Spinal cord (tissue), 10 donors: ENCODE measurements around the gene MRNIP. TPM values are rescaled to one million over a fixed set of nuclear protein-coding genes. Genes with fewer than 3 reads are reported as not detected.
"Not testable (repeated sequence)": the region's sequence is repeated elsewhere in the genome, so short reads cannot be mapped to it uniquely, and the experiment has no call there.

Source experiments
- DNase-seq, 6 donors: peaks; one replicate each; pipeline versions ENCODE4 v3.0.0 to v3.0.0-alpha.2; 2013 to 2015; ENCODE audit warnings: low spot score in 6 of 6, low read depth in 4 of 6
- H3K27ac ChIP-seq: one replicate; pipeline ENCODE4 v1.5.1; 2013; ENCODE audit warnings: low read depth, low read length, control low read depth
- H3K27me3 ChIP-seq: one replicate; pipeline ENCODE4 v1.6.1; 2013; ENCODE audit warnings: low read length; ENCODE audit not compliant: control insufficient read depth, insufficient read depth
- H3K36me3 ChIP-seq: one replicate; pipeline ENCODE4 v1.6.1; 2013; ENCODE audit warnings: low read length; ENCODE audit not compliant: control insufficient read depth, insufficient read depth
- H3K4me1 ChIP-seq: one replicate; pipeline ENCODE4 v1.6.1; 2013; ENCODE audit warnings: low read length; ENCODE audit not compliant: control insufficient read depth, insufficient read depth
- H3K4me3 ChIP-seq: one replicate; pipeline ENCODE4 v1.5.1; 2013; ENCODE audit warnings: low read depth, low read length, control low read depth
- H3K9me3 ChIP-seq: one replicate; pipeline ENCODE4 v1.6.1; 2013; ENCODE audit warnings: low read length; ENCODE audit not compliant: control insufficient read depth, insufficient read depth
- WGBS: methylation state at CpG from one replicate; pipeline ENCODE4 v1.1.5; 2013; ENCODE audit warnings: missing lambda C conversion rate; ENCODE audit not compliant: insufficient coverage; 5-methylcytosine and 5-hydroxymethylcytosine counted together
- polyA plus RNA-seq, 2 donors: library from polyadenylated mRNA; unstranded; fragments of 120-200 nt; gene quantifications; one replicate each; pipeline ENCODE4 v1.2.1, GENCODE V29; 2013; ENCODE audit not compliant: insufficient read length in 2 of 2
- total RNA-seq, 2 donors: library from RNA; depleted of rRNA in 1 of 2; stranded (reverse); fragments of 120-200 nt in 1 of 2; fragments of >200 nt in 1 of 2; gene quantifications; one replicate each; pipeline versions ENCODE4 v1.2.3 to v1.2.4, GENCODE V29; 2013 to 2014
- donor health status: healthy.

MRNIP gene
- total and polyA plus RNA-seq, 4 donors, result 26.3 to 53.9 (median 42.3) TPM

DNA sequence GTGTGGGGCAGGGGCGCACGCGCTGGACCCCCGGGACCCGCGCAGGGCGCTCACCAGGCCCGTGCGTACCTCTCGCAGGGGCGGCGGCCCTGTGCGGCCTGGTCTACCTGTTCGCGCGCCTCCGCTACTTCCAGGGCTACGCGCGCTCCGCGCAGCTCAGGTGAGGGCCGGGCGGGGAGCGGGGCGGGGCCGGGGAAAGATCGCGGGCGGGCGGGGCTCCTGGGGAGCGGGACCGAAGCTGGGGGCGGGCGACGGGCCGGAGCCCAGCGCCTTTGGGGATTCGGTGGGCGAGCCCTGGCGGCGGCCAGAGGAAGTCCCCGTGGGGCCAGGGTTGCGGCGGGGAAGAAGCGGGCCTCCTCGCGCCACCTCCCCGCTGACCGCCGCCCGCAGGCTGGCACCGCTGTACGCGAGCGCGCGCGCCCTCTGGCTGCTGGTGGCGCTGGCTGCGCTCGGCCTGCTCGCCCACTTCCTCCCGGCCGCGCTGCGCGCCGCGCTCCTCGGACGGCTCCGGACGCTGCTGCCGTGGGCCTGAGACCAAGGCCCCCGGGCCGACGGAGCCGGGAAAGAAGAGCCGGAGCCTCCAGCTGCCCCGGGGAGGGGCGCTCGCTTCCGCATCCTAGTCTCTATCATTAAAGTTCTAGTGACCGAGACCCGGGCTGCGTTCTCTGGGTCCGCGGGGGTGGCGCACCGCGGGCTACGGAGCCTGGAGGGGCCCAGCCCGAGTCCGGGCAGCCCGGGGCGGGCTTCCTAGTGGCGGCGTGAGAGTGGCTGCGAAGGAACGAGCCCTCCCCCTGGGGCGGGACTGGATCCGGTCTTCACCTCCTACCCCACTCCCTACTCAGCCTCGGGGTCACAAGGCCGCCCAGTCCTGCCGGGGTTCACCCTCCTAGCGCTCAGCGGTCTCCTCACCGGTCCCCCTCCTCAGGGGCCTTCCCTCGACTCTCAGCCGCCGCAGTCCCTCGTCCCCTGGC, 62.5 kb downstream of the MRNIP start:
- under 1% methylated on average over 113 of the region's 113 CpGs for WGBS
- Histone ChIP-seq H3K27ac (no peak overlapping the region), H3K36me3 (peaks cover 69% of the 10 kb centered on the region)

DNA sequence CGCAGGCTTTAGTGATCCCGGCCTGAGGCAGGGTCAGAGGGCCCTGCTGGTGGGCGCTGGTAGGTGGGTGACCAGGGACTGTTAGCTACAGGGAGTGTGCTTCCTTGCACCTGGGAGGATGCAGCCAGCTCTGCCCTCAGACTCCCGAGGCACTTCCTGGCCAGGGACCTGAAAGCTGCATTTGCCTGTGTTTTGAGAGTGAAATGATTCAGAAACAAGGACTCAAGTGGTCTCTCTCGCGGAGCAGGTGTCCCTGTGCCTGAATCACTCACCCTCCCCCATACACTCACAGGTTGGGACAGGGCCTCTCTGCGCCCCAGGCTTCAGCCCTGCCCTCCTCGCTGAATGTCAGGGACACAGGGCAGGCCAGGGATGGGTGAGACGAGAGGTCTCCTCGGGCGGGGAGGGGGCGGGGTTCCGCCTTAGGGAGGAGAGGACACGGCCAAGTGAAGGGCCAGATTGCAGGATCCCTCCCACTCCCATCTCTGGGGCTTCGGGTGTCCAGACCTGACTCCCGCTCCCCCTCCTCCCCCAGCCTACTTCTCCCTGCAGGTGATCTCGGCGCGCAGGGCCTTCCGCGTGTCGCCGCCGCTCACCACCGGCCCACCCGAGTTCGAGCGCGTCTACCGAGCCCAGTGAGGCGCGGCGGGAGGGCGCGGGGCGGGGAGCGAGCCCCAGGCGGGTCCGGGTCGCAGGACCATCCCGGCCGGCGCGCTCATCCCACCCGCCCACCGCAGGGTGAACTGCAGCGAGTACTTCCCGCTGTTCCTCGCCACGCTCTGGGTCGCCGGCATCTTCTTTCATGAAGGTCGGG, 63.4 kb downstream of the MRNIP start:
- H3K4me3 ChIP-seq, result peak overlapping the region; percentile 18
- no peaks in the 10 kb centered on the region for H3K9me3 ChIP-seq
- 4% methylated on average over 45 of the region's 53 CpGs for WGBS
- H3K27me3 ChIP-seq, result no peaks in the 10 kb centered on the region
- H3K4me1 ChIP-seq, result peaks cover 39% of the 10 kb centered on the region
- no peak overlapping the region for H3K27ac ChIP-seq
- DNase-seq, result peak in 1 of 6 donors; percentile 37
- peaks cover 60% of the 10 kb centered on the region for H3K36me3 ChIP-seq

More for the DNA sequence above, 62.5 kb downstream of the MRNIP start:
- H3K4me3 ChIP-seq, result peak overlapping the region; percentile 36
- H3K4me1 ChIP-seq, result peaks cover 39% of the 10 kb centered on the region
- H3K9me3 ChIP-seq, result no peaks in the 10 kb centered on the region
- DNase-seq, result peak in 4 of 6 donors; percentile 56 to 91 (median 78)
- H3K27me3 ChIP-seq, result no peaks in the 10 kb centered on the region

DNA sequence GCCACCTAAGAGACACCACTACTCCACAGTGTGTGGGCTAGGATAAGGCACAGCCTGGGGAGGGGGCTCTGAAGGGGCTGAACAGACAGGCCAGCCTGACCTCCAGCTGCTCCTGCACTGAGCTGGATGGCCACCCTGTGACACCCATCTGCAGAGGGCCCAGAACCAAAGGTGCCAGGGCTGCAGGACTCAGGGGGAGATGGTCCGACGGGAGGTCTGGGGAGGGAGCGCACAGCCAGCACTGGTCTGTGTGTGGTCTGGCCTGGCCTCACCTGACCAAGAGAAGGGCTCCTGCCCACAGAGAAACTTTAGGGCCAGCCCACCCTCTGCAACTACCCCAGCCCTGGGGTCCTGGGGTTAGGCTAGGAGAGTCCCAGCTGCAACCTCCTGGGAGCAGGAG, 64.0 kb downstream of the MRNIP start:
- H3K4me1 ChIP-seq, result peaks cover 39% of the 10 kb centered on the region
- H3K36me3 ChIP-seq, result peaks cover 53% of the 10 kb centered on the region
- no peaks in the 10 kb centered on the region for H3K9me3 ChIP-seq
- no peak overlapping the region for H3K27ac ChIP-seq
- no peaks in the 10 kb centered on the region for H3K27me3 ChIP-seq
- DNase-seq, result no peak
- H3K4me3 ChIP-seq, result no peak overlapping the region
- WGBS, result 83% methylated on average over 2 of the region's 3 CpGs

DNA sequence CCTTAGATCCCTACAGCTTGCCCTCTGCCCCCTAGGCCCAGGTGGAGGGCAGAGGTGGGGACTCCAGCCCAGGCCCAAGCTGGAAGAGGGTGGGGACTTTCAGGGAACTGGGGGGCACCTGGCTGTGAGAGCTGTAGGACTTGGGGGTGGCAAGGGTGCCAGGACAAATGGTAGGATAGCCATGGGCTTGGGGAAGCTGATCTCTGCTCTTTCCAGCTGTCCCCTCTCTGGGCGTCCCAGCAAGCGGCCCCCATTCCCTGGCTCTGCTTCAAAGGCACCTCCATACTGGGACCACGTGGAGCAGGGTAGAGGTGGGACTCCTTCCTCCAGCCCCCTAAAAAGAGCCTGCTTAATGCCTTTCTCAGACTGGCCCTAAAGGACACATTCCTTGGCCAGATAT, 64.4 kb downstream of the MRNIP start:
- no peaks in the 10 kb centered on the region for H3K27me3 ChIP-seq
- H3K36me3 ChIP-seq, result peaks cover 49% of the 10 kb centered on the region
- 83% methylated on average over 2 of the region's 3 CpGs for WGBS
- no peak for DNase-seq
- no peaks in the 10 kb centered on the region for H3K9me3 ChIP-seq
- H3K4me1 ChIP-seq, result peaks cover 39% of the 10 kb centered on the region
- H3K4me3 ChIP-seq, result no peak overlapping the region
- no peak overlapping the region for H3K27ac ChIP-seq

DNA sequence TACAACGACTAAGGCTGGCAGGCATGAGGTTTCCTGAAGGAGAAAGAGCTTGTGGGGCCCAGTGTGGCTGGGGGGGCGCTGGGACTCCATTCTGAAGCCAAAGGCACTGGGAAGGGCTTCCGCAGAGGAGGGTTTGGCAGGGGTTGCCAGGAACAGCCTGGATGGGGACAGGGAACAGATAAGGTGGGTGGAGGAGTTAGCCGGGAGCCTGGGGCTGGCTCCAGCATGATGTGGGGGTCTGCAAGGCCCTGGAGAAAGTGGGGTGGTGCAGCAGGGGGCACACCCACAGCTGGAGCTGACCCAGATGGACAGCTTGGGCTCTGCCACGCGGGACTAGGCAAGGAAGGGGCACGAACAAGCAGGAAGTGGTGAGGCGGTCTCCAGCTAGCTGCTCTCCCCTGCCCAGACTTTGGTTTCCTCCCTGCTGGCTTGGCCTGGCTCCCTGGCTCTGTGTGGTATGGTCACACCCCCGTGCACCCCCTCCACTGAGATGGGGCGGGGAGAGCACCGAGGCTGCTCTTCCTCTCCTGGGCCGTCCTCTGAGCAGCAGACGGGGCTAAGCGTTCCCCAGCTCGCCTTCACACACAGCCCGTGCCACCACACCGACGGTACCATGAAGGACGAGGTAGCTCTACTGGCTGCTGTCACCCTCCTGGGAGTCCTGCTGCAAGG, 65.0 kb downstream of the MRNIP start, which contains the start of gene LTC4S:
Gene LTC4S (plus strand): TSS at position 519 of the 672 bp plus-strand sequence. CDS start 95 bp downstream, at position 614.
- DNase-seq, result no peak
- Histone ChIP-seq H3K4me3 (no peak within 1 kb of the TSS), H3K36me3 (peaks cover 43% of the 10 kb centered on the region), H3K9me3 (no peaks in the 10 kb centered on the region), H3K27me3 (no peaks in the 10 kb centered on the region), H3K4me1 (peaks cover 39% of the 10 kb centered on the region), H3K27ac (peak within 1 kb of the TSS; percentile 25)
- WGBS, result 44% methylated on average over 11 of the region's 19 CpGs

DNA sequence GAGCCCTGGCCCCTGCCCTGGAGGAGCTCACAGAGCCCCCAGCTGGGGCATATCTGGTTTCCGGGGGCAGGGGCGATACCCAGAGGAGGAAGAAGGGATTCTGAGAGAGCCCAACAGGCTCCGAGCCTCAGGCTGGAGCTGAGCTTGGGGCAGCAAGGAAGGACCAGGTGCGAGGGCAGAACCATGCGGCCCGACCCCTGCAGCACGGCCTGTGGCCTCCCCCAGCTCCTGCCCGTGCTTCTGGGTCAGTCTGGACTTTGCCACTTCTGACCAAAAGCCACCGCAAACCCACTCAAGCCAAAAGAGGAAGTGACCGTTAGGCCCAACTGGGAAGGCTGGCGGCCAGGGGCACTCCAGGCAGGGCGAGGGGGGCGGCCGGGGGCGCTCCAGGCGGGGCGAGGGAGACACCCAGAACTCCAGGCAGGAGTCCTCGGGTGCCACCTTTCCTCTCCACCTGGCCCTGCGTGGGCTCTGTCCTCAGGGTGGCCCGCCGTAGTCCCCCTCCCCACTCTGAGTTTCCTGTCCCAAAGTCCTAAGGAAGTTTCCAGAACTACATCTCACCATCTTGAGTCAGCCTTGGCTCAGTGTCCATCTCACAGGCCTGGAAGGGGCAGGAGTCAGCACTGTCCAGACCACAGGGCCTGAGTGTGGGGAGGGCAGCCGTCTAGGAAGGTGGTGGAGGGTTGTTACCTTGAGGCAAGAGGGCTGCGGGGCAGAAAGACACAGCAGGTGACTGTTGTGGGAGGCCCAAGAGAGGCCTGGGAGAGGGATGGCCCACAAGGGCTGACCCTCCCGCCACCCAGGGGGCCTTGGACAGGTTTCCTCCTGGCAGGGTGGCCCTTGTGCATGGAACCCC, 65.8 kb downstream of the MRNIP start:
- no peaks in the 10 kb centered on the region for H3K9me3 ChIP-seq
- H3K27ac ChIP-seq, result peak overlapping the region; percentile 25
- H3K4me3 ChIP-seq, result no peak overlapping the region
- 86% methylated on average over 24 of the region's 24 CpGs for WGBS
- no peaks in the 10 kb centered on the region for H3K27me3 ChIP-seq
- no peak for DNase-seq
- H3K4me1 ChIP-seq, result peaks cover 39% of the 10 kb centered on the region
- H3K36me3 ChIP-seq, result peaks cover 36% of the 10 kb centered on the region

DNA sequence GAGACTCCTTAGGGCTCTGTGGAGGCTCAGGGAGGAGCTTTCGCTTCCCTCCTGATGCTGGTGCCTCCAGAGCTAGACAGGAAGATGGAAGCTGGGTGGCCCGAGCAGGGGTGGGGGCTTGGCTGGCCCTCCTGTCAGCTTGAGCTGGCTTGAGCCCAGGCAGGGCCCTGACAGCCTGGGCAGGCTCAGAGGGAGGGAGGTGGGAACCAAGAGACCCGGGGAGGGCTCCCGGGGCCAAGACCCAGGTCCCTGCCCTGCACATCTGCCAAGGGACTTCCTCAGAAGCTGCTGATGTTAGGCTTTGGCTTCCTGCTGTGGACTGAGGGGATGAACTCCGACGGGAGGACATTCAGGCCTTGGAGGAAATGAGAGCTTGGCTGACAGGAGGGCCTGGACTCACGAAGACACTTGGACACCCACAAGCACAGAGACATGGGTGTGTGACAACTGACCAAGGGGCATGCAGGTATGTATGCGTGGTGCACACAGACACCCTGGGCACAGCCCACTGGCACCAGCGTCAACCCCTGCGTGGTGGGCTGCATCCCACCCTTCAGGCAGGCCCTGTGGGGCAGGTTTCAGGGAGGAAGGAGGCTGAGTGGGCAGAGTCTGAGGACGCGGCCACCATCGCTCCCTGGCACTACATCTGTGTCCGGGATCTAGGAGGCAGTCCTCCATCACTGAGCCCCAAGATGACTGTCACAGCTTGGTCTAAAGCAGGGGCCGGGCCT, 66.6 kb downstream of the MRNIP start:
- WGBS, result 67% methylated on average over 15 of the region's 15 CpGs
- peaks cover 37% of the 10 kb centered on the region for H3K4me1 ChIP-seq
- DNase-seq, result no peak
- H3K27me3 ChIP-seq, result no peaks in the 10 kb centered on the region
- H3K27ac ChIP-seq, result no peak overlapping the region
- no peaks in the 10 kb centered on the region for H3K9me3 ChIP-seq
- H3K36me3 ChIP-seq, result peaks cover 28% of the 10 kb centered on the region
- no peak overlapping the region for H3K4me3 ChIP-seq

DNA sequence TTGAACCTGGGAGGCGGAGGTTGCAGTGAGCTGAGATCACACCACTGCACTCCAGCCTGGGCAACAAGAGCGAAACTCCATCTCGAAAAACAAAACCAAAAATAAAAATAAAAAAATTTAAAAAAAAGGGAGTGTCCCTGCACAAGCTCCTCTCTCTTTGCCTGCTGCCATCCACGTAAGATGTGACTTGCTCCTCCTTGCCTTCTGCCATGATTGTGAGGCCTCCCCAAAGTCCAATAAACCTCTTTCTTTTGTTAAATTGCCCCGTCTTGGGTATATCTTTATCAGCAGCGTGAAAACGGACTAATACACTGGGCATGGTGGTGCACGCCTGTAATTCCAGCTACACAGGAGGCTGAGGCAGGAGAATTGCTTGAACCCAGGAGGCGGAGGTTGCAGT, 69.3 kb downstream of the MRNIP start:
- not testable (repeated sequence) for H3K27me3 ChIP-seq, DNase-seq, H3K4me3 ChIP-seq, H3K9me3 ChIP-seq, H3K27ac ChIP-seq
- Histone ChIP-seq H3K36me3 (peaks cover 26% of the 10 kb centered on the region), H3K4me1 (peaks cover 14% of the 10 kb centered on the region)
- 100% methylated on average over 7 of the region's 9 CpGs for WGBS
